Measurements from ENCODE around the gene ECSIT. TPM values are rescaled to one million over a fixed set of nuclear protein-coding genes. Genes with fewer than 3 reads are reported as not detected.

The ECSIT gene, protein sequence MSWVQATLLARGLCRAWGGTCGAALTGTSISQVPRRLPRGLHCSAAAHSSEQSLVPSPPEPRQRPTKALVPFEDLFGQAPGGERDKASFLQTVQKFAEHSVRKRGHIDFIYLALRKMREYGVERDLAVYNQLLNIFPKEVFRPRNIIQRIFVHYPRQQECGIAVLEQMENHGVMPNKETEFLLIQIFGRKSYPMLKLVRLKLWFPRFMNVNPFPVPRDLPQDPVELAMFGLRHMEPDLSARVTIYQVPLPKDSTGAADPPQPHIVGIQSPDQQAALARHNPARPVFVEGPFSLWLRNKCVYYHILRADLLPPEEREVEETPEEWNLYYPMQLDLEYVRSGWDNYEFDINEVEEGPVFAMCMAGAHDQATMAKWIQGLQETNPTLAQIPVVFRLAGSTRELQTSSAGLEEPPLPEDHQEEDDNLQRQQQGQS
- total RNA-seq (2021) = 56.4 to 64.1 TPM (median 61.7 TPM) in 3 replicates
- percentile 53 among the genes with signal in this experiment for Bru-seq, nascent RNA
- long read RNA-seq, experiment 1, transcript ECSIT-203 (6 exons, 970 nt) = minor isoform, 5 of 130 reads
- long read RNA-seq, experiment 1, transcript ECSIT-202 (8 exons, 1,700 nt) = major isoform, 93 of 130 reads
- long read RNA-seq, experiment 1, partial matches to known transcripts = 5 of 130 reads
- long read RNA-seq, experiment 1, other reads (novel, unspliced or antisense) = 26 of 130 reads
- long read RNA-seq, experiment 2, transcript ECSIT-202 (8 exons, 1,700 nt) = major isoform, 28 of 64 reads
- long read RNA-seq, experiment 2, partial matches to known transcripts = 13 of 64 reads
- long read RNA-seq, experiment 2, other reads (novel, unspliced or antisense) = 22 of 64 reads
- long read RNA-seq, experiment 3, transcript ECSIT-202 (8 exons, 1,700 nt) = major isoform, 108 of 151 reads
- long read RNA-seq, experiment 3, transcript ECSIT-203 (6 exons, 970 nt) = minor isoform, 5 of 151 reads
- long read RNA-seq, experiment 3, partial matches to known transcripts = 4 of 151 reads
- long read RNA-seq, experiment 3, other reads (novel, unspliced or antisense) = 33 of 151 reads

DNA sequence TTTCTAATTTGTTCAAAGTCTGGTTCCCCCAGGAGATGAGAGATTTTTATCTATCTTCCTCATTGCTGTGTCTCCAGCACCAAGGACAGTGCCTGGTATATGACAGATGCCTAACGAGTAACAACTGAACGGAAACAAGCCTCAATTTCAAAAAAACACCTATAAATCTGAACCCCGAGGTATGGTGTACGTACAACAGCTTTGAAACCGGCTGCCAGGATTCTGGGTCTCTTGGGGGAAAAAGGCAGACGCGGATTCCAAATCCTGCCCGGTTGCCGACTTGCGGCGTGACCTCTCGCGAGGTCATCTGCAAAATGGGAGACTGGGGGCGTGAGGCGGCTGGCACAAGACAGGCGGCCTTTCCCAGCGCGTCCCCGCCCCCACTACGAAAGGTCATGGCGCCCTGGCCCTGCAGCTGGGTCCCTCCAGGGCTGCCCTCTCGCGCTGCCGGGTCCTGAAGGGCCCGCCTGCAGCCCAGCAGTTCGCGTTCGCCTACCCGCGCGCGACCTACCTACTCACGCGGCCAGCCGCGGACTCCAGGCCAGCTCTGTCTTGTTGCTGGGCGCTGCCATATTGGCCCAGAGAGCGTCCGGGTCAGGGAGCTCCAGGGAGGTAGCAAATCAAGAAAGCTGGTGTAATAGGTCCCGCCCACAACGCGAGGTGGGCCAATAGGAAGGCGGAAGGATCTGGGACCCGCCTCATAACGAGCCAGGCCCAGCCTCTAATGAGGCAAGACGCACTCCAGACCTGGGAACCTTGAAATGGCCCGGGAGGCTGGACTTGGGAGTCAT, at the start of gene ECSIT:
TSS of gene ECSIT (minus strand) at position 584 of the 791 bp plus-strand sequence. CDS start 9,964 bp downstream, outside the sequence.
- peak within 1 kb of the TSS; percentile 93 for H3K4me3 Mint-ChIP-seq
- POLR2A ChIA-PET = interaction anchor here (0.9 to 1.0 kb wide), 5 partner anchors 10 to 182 kb away, joined by 3 to 8 read pairs (median 3); partner anchors contain the start of genes CCDC159, CNN1, ELOF1 and TMEM205
- peaks cover 8% of the 10 kb centered on the region for H3K4me1 Mint-ChIP-seq
- TF ChIP-seq JUN (CRISPR knock-in tag; IDR thresholded peaks at IDR 0.05) (no peak), NR2C2 (CRISPR knock-in tag; IDR thresholded peaks at IDR 0.05) (peak; percentile 88), ZNF317 (CRISPR knock-in tag; IDR thresholded peaks at IDR 0.05; ENCODE audit: borderline replicate concordance, low read depth) (peak; percentile 25; the same call in 1 of the 2 replicates), FOXK1 (CRISPR knock-in tag; IDR thresholded peaks at IDR 0.05) (peak; percentile 66), FOXP1 (CRISPR knock-in tag; IDR thresholded peaks at IDR 0.05; ENCODE audit: borderline replicate concordance) (peak; percentile 31; the same call in 1 of the 2 replicates), ZNF263 (CRISPR knock-in tag; IDR thresholded peaks at IDR 0.05; ENCODE audit: low read depth) (no peak), NFYB (CRISPR knock-in tag; conservative IDR thresholded peaks at IDR 0.05; ENCODE audit: low read depth) (peak; percentile 74), ESRRA (CRISPR knock-in tag; IDR thresholded peaks at IDR 0.05; ENCODE audit: borderline replicate concordance) (peak; percentile 76), SP1 (CRISPR knock-in tag; conservative IDR thresholded peaks at IDR 0.05) (peak; percentile 77), ETV6 (CRISPR knock-in tag; IDR thresholded peaks at IDR 0.05) (peak; percentile 62; the same call in 1 of the 2 replicates), SMAD4 (CRISPR knock-in tag; IDR thresholded peaks at IDR 0.05) (no peak), KAT7 (CRISPR knock-in tag; IDR thresholded peaks at IDR 0.05; ENCODE audit: borderline replicate concordance) (0 out of 2 replicates have a peak, but pooled peaks have one; percentile 62), JAZF1 (CRISPR knock-in tag; IDR thresholded peaks at IDR 0.05) (no peak)
- TF ChIP-seq, protein P1, sequence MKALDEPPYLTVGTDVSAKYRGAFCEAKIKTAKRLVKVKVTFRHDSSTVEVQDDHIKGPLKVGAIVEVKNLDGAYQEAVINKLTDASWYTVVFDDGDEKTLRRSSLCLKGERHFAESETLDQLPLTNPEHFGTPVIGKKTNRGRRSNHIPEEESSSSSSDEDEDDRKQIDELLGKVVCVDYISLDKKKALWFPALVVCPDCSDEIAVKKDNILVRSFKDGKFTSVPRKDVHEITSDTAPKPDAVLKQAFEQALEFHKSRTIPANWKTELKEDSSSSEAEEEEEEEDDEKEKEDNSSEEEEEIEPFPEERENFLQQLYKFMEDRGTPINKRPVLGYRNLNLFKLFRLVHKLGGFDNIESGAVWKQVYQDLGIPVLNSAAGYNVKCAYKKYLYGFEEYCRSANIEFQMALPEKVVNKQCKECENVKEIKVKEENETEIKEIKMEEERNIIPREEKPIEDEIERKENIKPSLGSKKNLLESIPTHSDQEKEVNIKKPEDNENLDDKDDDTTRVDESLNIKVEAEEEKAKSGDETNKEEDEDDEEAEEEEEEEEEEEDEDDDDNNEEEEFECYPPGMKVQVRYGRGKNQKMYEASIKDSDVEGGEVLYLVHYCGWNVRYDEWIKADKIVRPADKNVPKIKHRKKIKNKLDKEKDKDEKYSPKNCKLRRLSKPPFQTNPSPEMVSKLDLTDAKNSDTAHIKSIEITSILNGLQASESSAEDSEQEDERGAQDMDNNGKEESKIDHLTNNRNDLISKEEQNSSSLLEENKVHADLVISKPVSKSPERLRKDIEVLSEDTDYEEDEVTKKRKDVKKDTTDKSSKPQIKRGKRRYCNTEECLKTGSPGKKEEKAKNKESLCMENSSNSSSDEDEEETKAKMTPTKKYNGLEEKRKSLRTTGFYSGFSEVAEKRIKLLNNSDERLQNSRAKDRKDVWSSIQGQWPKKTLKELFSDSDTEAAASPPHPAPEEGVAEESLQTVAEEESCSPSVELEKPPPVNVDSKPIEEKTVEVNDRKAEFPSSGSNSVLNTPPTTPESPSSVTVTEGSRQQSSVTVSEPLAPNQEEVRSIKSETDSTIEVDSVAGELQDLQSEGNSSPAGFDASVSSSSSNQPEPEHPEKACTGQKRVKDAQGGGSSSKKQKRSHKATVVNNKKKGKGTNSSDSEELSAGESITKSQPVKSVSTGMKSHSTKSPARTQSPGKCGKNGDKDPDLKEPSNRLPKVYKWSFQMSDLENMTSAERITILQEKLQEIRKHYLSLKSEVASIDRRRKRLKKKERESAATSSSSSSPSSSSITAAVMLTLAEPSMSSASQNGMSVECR (CRISPR knock-in tag; IDR thresholded peaks at IDR 0.05; ENCODE audit: borderline replicate concordance) = peak; percentile 89; the same call in 1 of the 2 replicates
- TF ChIP-seq, protein P2, sequence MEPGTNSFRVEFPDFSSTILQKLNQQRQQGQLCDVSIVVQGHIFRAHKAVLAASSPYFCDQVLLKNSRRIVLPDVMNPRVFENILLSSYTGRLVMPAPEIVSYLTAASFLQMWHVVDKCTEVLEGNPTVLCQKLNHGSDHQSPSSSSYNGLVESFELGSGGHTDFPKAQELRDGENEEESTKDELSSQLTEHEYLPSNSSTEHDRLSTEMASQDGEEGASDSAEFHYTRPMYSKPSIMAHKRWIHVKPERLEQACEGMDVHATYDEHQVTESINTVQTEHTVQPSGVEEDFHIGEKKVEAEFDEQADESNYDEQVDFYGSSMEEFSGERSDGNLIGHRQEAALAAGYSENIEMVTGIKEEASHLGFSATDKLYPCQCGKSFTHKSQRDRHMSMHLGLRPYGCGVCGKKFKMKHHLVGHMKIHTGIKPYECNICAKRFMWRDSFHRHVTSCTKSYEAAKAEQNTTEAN (CRISPR knock-in tag; IDR thresholded peaks at IDR 0.05) = 0 out of 2 replicates have a peak, but pooled peaks have one; percentile 1
- TF ChIP-seq, protein P3, sequence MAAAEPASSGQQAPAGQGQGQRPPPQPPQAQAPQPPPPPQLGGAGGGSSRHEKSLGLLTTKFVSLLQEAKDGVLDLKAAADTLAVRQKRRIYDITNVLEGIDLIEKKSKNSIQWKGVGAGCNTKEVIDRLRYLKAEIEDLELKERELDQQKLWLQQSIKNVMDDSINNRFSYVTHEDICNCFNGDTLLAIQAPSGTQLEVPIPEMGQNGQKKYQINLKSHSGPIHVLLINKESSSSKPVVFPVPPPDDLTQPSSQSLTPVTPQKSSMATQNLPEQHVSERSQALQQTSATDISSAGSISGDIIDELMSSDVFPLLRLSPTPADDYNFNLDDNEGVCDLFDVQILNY (CRISPR knock-in tag; IDR thresholded peaks at IDR 0.05) = no peak
- TF ChIP-seq, protein P4, sequence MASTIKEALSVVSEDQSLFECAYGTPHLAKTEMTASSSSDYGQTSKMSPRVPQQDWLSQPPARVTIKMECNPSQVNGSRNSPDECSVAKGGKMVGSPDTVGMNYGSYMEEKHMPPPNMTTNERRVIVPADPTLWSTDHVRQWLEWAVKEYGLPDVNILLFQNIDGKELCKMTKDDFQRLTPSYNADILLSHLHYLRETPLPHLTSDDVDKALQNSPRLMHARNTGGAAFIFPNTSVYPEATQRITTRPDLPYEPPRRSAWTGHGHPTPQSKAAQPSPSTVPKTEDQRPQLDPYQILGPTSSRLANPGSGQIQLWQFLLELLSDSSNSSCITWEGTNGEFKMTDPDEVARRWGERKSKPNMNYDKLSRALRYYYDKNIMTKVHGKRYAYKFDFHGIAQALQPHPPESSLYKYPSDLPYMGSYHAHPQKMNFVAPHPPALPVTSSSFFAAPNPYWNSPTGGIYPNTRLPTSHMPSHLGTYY (CRISPR knock-in tag; IDR thresholded peaks at IDR 0.05) = no peak
- TF ChIP-seq, protein P5, sequence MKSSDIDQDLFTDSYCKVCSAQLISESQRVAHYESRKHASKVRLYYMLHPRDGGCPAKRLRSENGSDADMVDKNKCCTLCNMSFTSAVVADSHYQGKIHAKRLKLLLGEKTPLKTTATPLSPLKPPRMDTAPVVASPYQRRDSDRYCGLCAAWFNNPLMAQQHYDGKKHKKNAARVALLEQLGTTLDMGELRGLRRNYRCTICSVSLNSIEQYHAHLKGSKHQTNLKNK (CRISPR knock-in tag; IDR thresholded peaks at IDR 0.05) = no peak
- TF ChIP-seq, protein P6, sequence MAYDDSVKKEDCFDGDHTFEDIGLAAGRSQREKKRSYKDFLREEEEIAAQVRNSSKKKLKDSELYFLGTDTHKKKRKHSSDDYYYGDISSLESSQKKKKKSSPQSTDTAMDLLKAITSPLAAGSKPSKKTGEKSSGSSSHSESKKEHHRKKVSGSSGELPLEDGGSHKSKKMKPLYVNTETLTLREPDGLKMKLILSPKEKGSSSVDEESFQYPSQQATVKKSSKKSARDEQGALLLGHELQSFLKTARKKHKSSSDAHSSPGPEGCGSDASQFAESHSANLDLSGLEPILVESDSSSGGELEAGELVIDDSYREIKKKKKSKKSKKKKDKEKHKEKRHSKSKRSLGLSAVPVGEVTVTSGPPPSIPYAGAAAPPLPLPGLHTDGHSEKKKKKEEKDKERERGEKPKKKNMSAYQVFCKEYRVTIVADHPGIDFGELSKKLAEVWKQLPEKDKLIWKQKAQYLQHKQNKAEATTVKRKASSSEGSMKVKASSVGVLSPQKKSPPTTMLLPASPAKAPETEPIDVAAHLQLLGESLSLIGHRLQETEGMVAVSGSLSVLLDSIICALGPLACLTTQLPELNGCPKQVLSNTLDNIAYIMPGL (CRISPR knock-in tag; IDR thresholded peaks at IDR 0.05) = peak; percentile 66; the same call in 1 of the 2 replicates
- TF ChIP-seq, protein P7, sequence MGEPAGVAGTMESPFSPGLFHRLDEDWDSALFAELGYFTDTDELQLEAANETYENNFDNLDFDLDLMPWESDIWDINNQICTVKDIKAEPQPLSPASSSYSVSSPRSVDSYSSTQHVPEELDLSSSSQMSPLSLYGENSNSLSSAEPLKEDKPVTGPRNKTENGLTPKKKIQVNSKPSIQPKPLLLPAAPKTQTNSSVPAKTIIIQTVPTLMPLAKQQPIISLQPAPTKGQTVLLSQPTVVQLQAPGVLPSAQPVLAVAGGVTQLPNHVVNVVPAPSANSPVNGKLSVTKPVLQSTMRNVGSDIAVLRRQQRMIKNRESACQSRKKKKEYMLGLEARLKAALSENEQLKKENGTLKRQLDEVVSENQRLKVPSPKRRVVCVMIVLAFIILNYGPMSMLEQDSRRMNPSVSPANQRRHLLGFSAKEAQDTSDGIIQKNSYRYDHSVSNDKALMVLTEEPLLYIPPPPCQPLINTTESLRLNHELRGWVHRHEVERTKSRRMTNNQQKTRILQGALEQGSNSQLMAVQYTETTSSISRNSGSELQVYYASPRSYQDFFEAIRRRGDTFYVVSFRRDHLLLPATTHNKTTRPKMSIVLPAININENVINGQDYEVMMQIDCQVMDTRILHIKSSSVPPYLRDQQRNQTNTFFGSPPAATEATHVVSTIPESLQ (CRISPR knock-in tag; IDR thresholded peaks at IDR 0.05) = no peak

More for the DNA sequence above, at the start of gene ECSIT:
- Mint-ChIP-seq H3K27ac (peak within 1 kb of the TSS; percentile 89), H3K36me3 (no peaks in the 10 kb centered on the region), H3K27me3 (ENCODE audit: low read depth) (peaks cover 18% of the 10 kb centered on the region), H3K9me3 (no peaks in the 10 kb centered on the region)
- ATAC-seq (peak; percentile 97), DNase-seq (ENCODE audit: low spot score) (peak; percentile 97)
- CTCF ChIA-PET = interaction anchor here (0.5 to 1.2 kb wide), 7 partner anchors 46 to 1229 kb away, joined by 3 to 8 read pairs (median 3); no protein-coding TSS in a partner anchor
